GM18526 (cell line): ENCODE measurements around the gene BAZ2B.

ENCODE experiments used
- POLR2A ChIP-seq: IDR thresholded peaks from 3 replicates; pipeline ENCODE4 v1.6.1; 2011; ENCODE audit not compliant: insufficient read length; ENCODE audit errors: extremely low read depth

Gene BAZ2B

DNA sequence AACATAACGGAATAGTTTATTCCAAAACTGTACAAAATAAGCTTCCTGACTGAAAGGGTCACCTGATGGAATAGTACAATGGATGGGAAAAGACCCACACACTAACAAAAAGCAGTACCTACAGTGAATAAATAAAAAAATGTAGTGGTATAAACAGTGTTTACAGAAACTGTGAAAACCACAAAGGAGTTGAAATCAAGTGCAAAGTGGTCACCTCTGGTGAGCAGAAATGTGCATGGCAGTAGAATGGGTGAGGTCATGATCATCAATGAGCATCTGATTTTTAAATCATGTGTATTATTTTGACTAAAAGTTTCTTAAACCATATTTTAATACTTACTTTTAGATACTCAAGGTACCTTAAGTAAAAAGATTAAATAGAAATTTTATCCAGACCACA, 341.2 kb downstream of the BAZ2B start:
- TF ChIP-seq POLR2A: no peak

DNA sequence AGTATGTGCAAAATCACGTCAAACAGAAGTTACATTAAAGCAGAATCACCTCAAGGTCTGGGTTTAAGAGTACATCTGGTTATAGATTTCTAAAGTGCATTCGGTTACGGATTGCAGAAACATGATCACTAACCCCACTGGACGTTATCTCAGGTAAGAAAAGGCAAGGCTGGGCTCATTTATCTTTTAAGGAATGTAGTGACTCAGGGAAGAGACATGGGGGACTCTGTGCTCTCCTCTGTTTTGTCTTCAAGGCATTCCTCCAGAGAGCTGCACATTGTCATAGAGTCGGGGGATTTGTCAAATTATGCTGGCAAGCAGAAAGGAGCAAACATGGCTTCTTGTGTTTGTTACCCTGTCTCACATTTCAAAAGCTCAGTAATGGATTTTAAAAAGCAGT, 344.2 kb downstream of the BAZ2B start:
- TF ChIP-seq POLR2A: no peak

DNA sequence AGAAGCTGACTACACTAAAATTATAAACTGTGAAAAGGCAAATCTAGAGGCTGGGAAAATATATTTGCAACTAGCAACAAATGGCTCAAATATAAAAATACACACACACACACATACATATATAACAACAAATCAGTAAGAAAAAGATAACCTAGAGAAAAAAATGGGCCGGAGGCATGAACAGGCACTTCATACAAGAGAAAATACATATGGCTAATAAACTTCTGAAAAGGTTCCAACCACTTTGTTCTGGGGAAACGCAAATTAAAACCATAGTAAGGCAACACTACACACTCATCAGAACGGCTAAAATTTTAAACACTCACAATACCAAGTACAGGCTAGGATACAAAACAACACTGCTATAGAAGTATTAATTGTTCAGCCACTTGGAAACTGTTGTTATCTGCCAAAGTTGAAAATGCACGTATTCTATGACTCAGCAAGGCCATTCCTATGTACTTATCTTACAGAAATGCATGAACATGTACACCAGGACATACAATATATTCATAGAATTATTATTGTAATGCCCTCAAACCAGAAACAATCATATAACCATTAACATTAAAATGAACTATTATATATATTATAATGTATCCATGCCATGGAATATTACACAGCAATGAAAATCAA, 345.5 kb downstream of the BAZ2B start:
- no peak for TF ChIP-seq POLR2A
